A549 (cell line): ENCODE results near the gene MAPKAPK2. TPM values are rescaled to one million over a fixed set of nuclear protein-coding genes. Genes with fewer than 3 reads are reported as not detected.

Experiments used
- ATAC-seq, 2 experiments: fragments of 200-7000 bp in 1 of 2; fragments of >200 bp in 1 of 2; cut with Nextera tagmentation in 1 of 2; cut with Tn5 transposase in 1 of 2; 3 replicates each; pipeline versions ENCODE4 v1.8.0 to v1.9.1; 2018 to 2020; ENCODE audit warnings: mild to moderate bottlenecking in 1 of 2, moderate library complexity in 1 of 2
- CTCF ChIA-PET: fragments of 300-600 bp; sonication (Branson Sonifier 250); formaldehyde crosslinking; extraction: SDS; loops from one replicate; lab custom pipeline; 2021; ENCODE audit warnings: antibody characterized with exemption, inconsistent platforms; lab: Yijun Ruan, JAX
- POLR2A ChIA-PET: fragments of 350-600 bp; formaldehyde crosslinking; extraction: SDS; loops from one replicate; lab custom pipeline; 2021; ENCODE audit warnings: antibody characterized with exemption, inconsistent platforms; lab: Yijun Ruan, JAX
- DNase-seq, 2 experiments: peaks; one replicate each; pipeline versions ENCODE4 v3.0.0 to v3.0.0-alpha.2; 2011 to 2016; ENCODE audit warnings: low read depth in 1 of 2, low spot score in 1 of 2
- FAIRE-seq: peaks from 2 replicates; lab custom pipeline; 2011; peaks lifted over from hg19 to GRCh38; lab: Jason Lieb, UNC
- H3K27ac ChIP-seq, 2 experiments: fragments of >200 bp; sonication (Bioruptor Twin); formaldehyde crosslinking; 3 replicates each; pipeline ENCODE4 v1.5.1; 2016 to 2017
- H3K4me1 ChIP-seq: fragments of >200 bp; sonication (Bioruptor Twin); formaldehyde crosslinking; 3 replicates; pipeline ENCODE4 v1.6.1; 2016
- H3K4me2 ChIP-seq: fragments of >200 bp; sonication (Bioruptor Twin); formaldehyde crosslinking; 3 replicates; pipeline ENCODE4 v1.6.1; 2016
- H3K4me3 ChIP-seq: fragments of >200 bp; sonication (Bioruptor Twin); formaldehyde crosslinking; 3 replicates; pipeline ENCODE4 v1.5.1; 2016
- H3K9me3 ChIP-seq: fragments of >200 bp; sonication (Bioruptor Twin); formaldehyde crosslinking; 3 replicates; pipeline ENCODE4 v1.6.1; 2016
- CBX2 ChIP-seq: fragments of 200-600 bp; sonication (generic); IDR thresholded peaks from 2 replicates; pipeline ENCODE4 v1.6.1; 2016; ENCODE audit warnings: low read depth, mild to moderate bottlenecking, borderline replicate concordance
- CEBPB ChIP-seq, 2 experiments: fragments of >200 bp in 1 of 2; sonication (Bioruptor Twin) in 1 of 2; formaldehyde crosslinking in 1 of 2; IDR thresholded peaks; 2 replicates each; pipeline ENCODE4 v1.6.1; 2012 to 2016
- CHD2 ChIP-seq: fragments of 150-350 bp; IDR thresholded peaks from 2 replicates; pipeline ENCODE4 v1.6.1; 2014; ENCODE audit warnings: low read length; ENCODE audit not compliant: partially characterized antibody
- EHMT2 ChIP-seq: fragments of 200-600 bp; sonication (generic); IDR thresholded peaks from 2 replicates; pipeline ENCODE4 v1.6.1; 2016; ENCODE audit warnings: antibody characterized with exemption, low read depth, mild to moderate bottlenecking, moderate library complexity
- ESRRA ChIP-seq: fragments of 150-350 bp; IDR thresholded peaks from 2 replicates; pipeline ENCODE4 v1.6.1; 2014; ENCODE audit warnings: mild to moderate bottlenecking, low read length, borderline replicate concordance
- FOSB ChIP-seq: fragments of 250-450 bp; sonication (Bioruptor Pico); IDR thresholded peaks from 2 replicates; pipeline ENCODE4 v1.5.0; 2020; ENCODE audit warnings: mild to moderate bottlenecking, moderate library complexity
- HDAC2 ChIP-seq: fragments of 200-600 bp; sonication (generic); IDR thresholded peaks from 2 replicates; pipeline ENCODE4 v1.6.1; 2016
- HOXB13 ChIP-seq: fragments of 250-450 bp; sonication (Bioruptor Pico); IDR thresholded peaks from 2 replicates; pipeline ENCODE4 v1.5.0; 2020; ENCODE audit warnings: low read depth, mild to moderate bottlenecking, moderate library complexity
- JUNB ChIP-seq: fragments of >200 bp; sonication (Bioruptor Twin); formaldehyde crosslinking; IDR thresholded peaks from 2 replicates; pipeline ENCODE4 v1.6.1; 2016
- MAFK ChIP-seq: fragments of 450-650 bp; IDR thresholded peaks from 2 replicates; pipeline ENCODE4 v1.6.1; 2014; ENCODE audit not compliant: partially characterized antibody
- MAZ ChIP-seq: fragments of 150-350 bp; IDR thresholded peaks from 2 replicates; pipeline ENCODE4 v1.6.1; 2014; ENCODE audit warnings: antibody characterized with exemption, low read depth, low read length, borderline replicate concordance
- POLR2A ChIP-seq: IDR thresholded peaks from 2 replicates; pipeline ENCODE4 v1.6.1; 2012; ENCODE audit warnings: mild to moderate bottlenecking, low read length
- RAD21 ChIP-seq, 2 experiments: fragments of >200 bp in 1 of 2; sonication (Bioruptor Twin) in 1 of 2; formaldehyde crosslinking in 1 of 2; IDR thresholded peaks in 1 of 2; conservative IDR thresholded peaks in 1 of 2; 2 replicates in 1 of 2; 3 replicates in 1 of 2; pipeline ENCODE4 v1.6.1; 2012 to 2018; ENCODE audit warnings: inconsistent platforms in 1 of 2
- RNF2 ChIP-seq: fragments of 200-600 bp; sonication (generic); IDR thresholded peaks from 2 replicates; pipeline ENCODE4 v1.6.1; 2016; ENCODE audit warnings: low read depth, mild to moderate bottlenecking, antibody characterized with exemption, moderate library complexity, borderline replicate concordance
- TP53 ChIP-seq: fragments of 250-450 bp; sonication (Bioruptor Pico); IDR thresholded peaks from 2 replicates; pipeline ENCODE4 v1.5.0; 2021; ENCODE audit warnings: mild to moderate bottlenecking, moderate library complexity
- ZFP36 ChIP-seq: fragments of 450-650 bp; IDR thresholded peaks from 2 replicates; pipeline ENCODE4 v1.6.1; 2014; ENCODE audit warnings: borderline replicate concordance; ENCODE audit not compliant: partially characterized antibody
- ZSCAN20 ChIP-seq: fragments of 250-450 bp; sonication (Bioruptor Pico); IDR thresholded peaks from 2 replicates; pipeline ENCODE4 v1.8.0; 2022; ENCODE audit warnings: mild to moderate bottlenecking, moderate library complexity
- whole genome bisulfite sequencing: methylation state at CpG from one replicate; pipeline ENCODE4 v1.1.6; 2017; ENCODE audit errors: missing lambda C conversion rate; 5-methylcytosine and 5-hydroxymethylcytosine counted together
- polyA plus RNA-seq, 4 experiments: library from polyadenylated mRNA; depleted of rRNA in 3 of 4; stranded (reverse); fragments of >200 nt; fragmentation: RNase III in 1 of 4; extraction: RNeasy Plus Mini Kit Qiagen cat#74134 plus additional on column Dnase treatment in 1 of 4; gene quantifications; 2 replicates in 3 of 4; 3 replicates in 1 of 4; pipeline ENCODE4 v1.2.3, GENCODE V29; 2011 to 2017
- TF ChIP-seq, protein P1 (sequence below): fragments of 150-350 bp; IDR thresholded peaks from 2 replicates; pipeline ENCODE4 v1.6.1; 2014; ENCODE audit warnings: low read depth, mild to moderate bottlenecking, low read length
- TF ChIP-seq, protein P2 (sequence below): fragments of 200-600 bp; sonication (generic); IDR thresholded peaks from 2 replicates; pipeline ENCODE4 v1.6.1; 2016; ENCODE audit warnings: antibody characterized with exemption, mild to moderate bottlenecking, moderate library complexity
- TF ChIP-seq, protein P3 (sequence below): fragments of 250-450 bp; sonication (Bioruptor Pico); IDR thresholded peaks from 2 replicates; pipeline ENCODE4 v1.5.0; 2020; ENCODE audit warnings: low read depth, mild to moderate bottlenecking, moderate library complexity

The MAPKAPK2 gene
- polyA plus RNA-seq, 2 of the 4 experiments (the other 2 are of a cell fraction), result 37.2 to 43.0 TPM

- ATAC-seq (no peak), FAIRE-seq (no peak), DNase-seq (no peak)
- H3K4me1 ChIP-seq, result 0 out of 3 replicates have a peak, but pooled peaks cover 2% of the 10 kb centered on the region
- H3K4me2 ChIP-seq, result no peak overlapping the region
- no peak overlapping the region for H3K27ac ChIP-seq
- ChIA-PET POLR2A (no interaction called here), CTCF (interaction anchor here (1.0 to 19.9 kb wide), 4 partner anchors 12 to 71 kb away, joined by 3 to 452 read pairs (median 36); partner anchors contain the start of gene DYRK3)
- WGBS, result 81% methylated on average over 2 of the region's 2 CpGs
- no peak overlapping the region for H3K4me3 ChIP-seq
- TF ChIP-seq, protein P1, sequence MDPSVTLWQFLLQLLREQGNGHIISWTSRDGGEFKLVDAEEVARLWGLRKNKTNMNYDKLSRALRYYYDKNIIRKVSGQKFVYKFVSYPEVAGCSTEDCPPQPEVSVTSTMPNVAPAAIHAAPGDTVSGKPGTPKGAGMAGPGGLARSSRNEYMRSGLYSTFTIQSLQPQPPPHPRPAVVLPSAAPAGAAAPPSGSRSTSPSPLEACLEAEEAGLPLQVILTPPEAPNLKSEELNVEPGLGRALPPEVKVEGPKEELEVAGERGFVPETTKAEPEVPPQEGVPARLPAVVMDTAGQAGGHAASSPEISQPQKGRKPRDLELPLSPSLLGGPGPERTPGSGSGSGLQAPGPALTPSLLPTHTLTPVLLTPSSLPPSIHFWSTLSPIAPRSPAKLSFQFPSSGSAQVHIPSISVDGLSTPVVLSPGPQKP, result no peak
- TF ChIP-seq ESRRA, result no peak
- no peak for TF ChIP-seq MAZ
- TF ChIP-seq CEBPB (IDR thresholded peaks at IDR 0.05), result no peak
- TF ChIP-seq TP53, result no peak
- no peak for TF ChIP-seq ZFP36
- TF ChIP-seq CHD2, result no peak
- TF ChIP-seq FOSB (CRISPR knock-in tag), result no peak
- no peak for TF ChIP-seq HOXB13
- TF ChIP-seq, protein P2, sequence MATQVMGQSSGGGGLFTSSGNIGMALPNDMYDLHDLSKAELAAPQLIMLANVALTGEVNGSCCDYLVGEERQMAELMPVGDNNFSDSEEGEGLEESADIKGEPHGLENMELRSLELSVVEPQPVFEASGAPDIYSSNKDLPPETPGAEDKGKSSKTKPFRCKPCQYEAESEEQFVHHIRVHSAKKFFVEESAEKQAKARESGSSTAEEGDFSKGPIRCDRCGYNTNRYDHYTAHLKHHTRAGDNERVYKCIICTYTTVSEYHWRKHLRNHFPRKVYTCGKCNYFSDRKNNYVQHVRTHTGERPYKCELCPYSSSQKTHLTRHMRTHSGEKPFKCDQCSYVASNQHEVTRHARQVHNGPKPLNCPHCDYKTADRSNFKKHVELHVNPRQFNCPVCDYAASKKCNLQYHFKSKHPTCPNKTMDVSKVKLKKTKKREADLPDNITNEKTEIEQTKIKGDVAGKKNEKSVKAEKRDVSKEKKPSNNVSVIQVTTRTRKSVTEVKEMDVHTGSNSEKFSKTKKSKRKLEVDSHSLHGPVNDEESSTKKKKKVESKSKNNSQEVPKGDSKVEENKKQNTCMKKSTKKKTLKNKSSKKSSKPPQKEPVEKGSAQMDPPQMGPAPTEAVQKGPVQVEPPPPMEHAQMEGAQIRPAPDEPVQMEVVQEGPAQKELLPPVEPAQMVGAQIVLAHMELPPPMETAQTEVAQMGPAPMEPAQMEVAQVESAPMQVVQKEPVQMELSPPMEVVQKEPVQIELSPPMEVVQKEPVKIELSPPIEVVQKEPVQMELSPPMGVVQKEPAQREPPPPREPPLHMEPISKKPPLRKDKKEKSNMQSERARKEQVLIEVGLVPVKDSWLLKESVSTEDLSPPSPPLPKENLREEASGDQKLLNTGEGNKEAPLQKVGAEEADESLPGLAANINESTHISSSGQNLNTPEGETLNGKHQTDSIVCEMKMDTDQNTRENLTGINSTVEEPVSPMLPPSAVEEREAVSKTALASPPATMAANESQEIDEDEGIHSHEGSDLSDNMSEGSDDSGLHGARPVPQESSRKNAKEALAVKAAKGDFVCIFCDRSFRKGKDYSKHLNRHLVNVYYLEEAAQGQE, result no peak
- TF ChIP-seq ZSCAN20 (CRISPR knock-in tag), result no peak
- TF ChIP-seq MAFK, result no peak
- no peaks in the 10 kb centered on the region for H3K9me3 ChIP-seq
Observed at GRCh38 chr1:206654828-206655227, 29.9 kb upstream of the MAPKAPK2 start.

DNA sequence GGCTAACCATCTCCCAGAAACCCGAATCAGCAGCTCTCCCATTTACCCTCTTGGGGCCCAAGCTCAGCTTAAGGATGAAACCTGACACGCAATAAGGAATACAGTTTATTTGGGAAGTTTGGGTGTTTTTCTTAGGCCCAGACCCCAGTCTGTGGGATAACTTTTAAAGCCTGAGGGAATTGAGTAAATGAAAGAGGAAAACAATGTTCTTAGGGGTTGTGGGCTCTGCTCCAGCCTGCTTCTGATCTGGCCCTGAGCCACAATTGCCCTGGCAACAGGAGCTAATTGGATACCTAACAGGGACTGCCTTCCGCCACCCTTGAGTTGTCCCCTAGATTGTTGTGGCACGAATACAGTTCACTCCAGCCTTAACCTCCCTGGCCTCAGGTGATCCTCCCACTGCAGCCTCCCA, 29.2 kb upstream of the MAPKAPK2 start:
- no peaks in the 10 kb centered on the region for H3K9me3 ChIP-seq
- POLR2A ChIA-PET, result interaction anchor here (1.3 kb wide), 1 partner anchor 20 kb away, joined by 4 read pairs; the partner anchor contains the start of gene DYRK3
- CTCF ChIA-PET, result interaction anchor here (1.0 to 19.9 kb wide), 5 partner anchors 11 to 72 kb away, joined by 3 to 452 read pairs (median 4); partner anchors contain the start of gene DYRK3
- DNase-seq (no peak), ATAC-seq (no peak), FAIRE-seq (no peak)
- TF ChIP-seq, protein P3, sequence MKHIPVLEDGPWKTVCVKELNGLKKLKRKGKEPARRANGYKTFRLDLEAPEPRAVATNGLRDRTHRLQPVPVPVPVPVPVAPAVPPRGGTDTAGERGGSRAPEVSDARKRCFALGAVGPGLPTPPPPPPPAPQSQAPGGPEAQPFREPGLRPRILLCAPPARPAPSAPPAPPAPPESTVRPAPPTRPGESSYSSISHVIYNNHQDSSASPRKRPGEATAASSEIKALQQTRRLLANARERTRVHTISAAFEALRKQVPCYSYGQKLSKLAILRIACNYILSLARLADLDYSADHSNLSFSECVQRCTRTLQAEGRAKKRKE (CRISPR knock-in tag), result no peak
- H3K4me1 ChIP-seq, result 0 out of 3 replicates have a peak, but pooled peaks cover 2% of the 10 kb centered on the region
- H3K27ac ChIP-seq, result no peak overlapping the region
- no peak overlapping the region for H3K4me2 ChIP-seq
- WGBS, result 70% methylated on average over 4 of the region's 4 CpGs
- H3K4me3 ChIP-seq, result no peak overlapping the region

GRCh38 chr1:206656936-206657335, 27.8 kb upstream of the MAPKAPK2 start:
- Histone ChIP-seq H3K9me3 (no peaks in the 10 kb centered on the region), H3K4me3 (no peak overlapping the region), H3K4me1 (0 out of 3 replicates have a peak, but pooled peaks cover 2% of the 10 kb centered on the region), H3K4me2 (no peak overlapping the region), H3K27ac (no peak overlapping the region)
- DNase-seq (no peak), ATAC-seq (no peak), FAIRE-seq (no peak)
- WGBS, result 66% methylated on average over 3 of the region's 3 CpGs
- ChIA-PET CTCF (interaction anchor here (1.3 to 19.9 kb wide), 5 partner anchors 9 to 69 kb away, joined by 5 to 452 read pairs (median 17); partner anchors contain the start of gene DYRK3), POLR2A (interaction anchor here (1.2 kb wide), 1 partner anchor 21 kb away, joined by 3 read pairs; the partner anchor contains the start of gene DYRK3)
- no peak for TF ChIP-seq HDAC2
- TF ChIP-seq RAD21 (conservative IDR thresholded peaks at IDR 0.05 in 1 of 2, IDR thresholded peaks at IDR 0.05 in 1 of 2), result no peak
- TF ChIP-seq JUNB, result no peak
- no peak for TF ChIP-seq RNF2
- TF ChIP-seq EHMT2, result no peak
- TF ChIP-seq MAFK, result no peak
- no peak for TF ChIP-seq MAZ
- TF ChIP-seq POLR2A, result no peak
- no peak for TF ChIP-seq CBX2
